ENCODE measurements around the gene MON1B.
"Not testable (repeated sequence)": the region's sequence is repeated elsewhere in the genome, so short reads cannot be mapped to it uniquely, and the experiment has no call there.

DNA sequence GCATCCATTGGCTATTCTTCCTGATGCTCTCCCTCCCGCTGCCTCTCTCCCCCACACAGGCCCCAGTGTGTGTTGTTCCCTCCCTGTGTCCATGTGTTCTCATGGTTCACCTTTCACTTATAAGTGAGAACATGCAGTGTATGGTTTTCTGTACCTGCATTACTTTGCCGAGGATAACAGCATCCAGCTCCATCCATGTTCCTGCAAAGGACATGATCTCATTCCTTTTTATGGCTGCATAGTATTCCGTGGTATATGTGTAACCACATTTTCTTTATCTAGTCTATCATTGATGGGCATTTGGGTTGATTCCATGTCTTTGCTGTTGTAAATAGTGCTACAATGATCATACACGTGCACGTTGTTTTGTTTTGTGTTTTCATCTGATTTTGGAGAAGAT, 51.5 kb downstream of the MON1B start:
- not testable (repeated sequence) for TF ChIP-seq POLR2A (IDR thresholded peaks at IDR 0.05)
- TF ChIP-seq, protein P1, sequence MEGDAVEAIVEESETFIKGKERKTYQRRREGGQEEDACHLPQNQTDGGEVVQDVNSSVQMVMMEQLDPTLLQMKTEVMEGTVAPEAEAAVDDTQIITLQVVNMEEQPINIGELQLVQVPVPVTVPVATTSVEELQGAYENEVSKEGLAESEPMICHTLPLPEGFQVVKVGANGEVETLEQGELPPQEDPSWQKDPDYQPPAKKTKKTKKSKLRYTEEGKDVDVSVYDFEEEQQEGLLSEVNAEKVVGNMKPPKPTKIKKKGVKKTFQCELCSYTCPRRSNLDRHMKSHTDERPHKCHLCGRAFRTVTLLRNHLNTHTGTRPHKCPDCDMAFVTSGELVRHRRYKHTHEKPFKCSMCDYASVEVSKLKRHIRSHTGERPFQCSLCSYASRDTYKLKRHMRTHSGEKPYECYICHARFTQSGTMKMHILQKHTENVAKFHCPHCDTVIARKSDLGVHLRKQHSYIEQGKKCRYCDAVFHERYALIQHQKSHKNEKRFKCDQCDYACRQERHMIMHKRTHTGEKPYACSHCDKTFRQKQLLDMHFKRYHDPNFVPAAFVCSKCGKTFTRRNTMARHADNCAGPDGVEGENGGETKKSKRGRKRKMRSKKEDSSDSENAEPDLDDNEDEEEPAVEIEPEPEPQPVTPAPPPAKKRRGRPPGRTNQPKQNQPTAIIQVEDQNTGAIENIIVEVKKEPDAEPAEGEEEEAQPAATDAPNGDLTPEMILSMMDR (IDR thresholded peaks at IDR 0.05): not testable (repeated sequence)
